ENCODE data around the gene PTPRZ1. TPM values are rescaled to one million over a fixed set of nuclear protein-coding genes. Genes with fewer than 3 reads are reported as not detected.

Gene PTPRZ1
- total RNA-seq, 1 experiment from 2014 or later = 0.58 TPM

DNA sequence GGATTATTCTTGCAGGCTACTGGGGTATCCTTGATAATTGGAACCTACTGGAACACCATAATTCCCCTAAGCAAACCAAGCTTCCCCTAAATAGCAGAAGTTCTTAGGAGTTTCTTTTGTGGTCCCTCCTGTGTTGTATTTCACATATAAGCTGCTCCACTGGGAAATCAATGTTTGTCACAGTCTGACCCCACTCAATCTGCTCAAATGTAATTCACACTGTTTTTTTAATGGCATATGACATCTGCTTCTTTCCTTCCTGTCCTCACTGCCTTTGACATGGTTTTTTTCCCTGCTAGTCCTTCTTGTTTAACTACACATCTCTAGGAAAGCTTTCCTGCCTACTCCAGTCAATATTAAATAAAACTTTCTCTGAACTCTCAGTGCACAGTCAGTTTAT, 1.8 kb upstream of the PTPRZ1 start:
- peaks cover 72% of the 10 kb centered on the region for H3K27me3 ChIP-seq (replicated peaks; ENCODE audit: insufficient read depth, low read depth, low read length, poor library complexity)
- DNase-seq (ENCODE audit: low spot score) = no peak
- no TSS peak for BruUV-seq (replicated peaks)
- intact Hi-C loops (cut with micrococcal nuclease; ENCODE audit: unreplicated experiment) = loop anchor here (5.0 kb wide), 1 partner anchor 121 kb away; no protein-coding TSS in a partner anchor
- TF ChIP-seq, protein P1, sequence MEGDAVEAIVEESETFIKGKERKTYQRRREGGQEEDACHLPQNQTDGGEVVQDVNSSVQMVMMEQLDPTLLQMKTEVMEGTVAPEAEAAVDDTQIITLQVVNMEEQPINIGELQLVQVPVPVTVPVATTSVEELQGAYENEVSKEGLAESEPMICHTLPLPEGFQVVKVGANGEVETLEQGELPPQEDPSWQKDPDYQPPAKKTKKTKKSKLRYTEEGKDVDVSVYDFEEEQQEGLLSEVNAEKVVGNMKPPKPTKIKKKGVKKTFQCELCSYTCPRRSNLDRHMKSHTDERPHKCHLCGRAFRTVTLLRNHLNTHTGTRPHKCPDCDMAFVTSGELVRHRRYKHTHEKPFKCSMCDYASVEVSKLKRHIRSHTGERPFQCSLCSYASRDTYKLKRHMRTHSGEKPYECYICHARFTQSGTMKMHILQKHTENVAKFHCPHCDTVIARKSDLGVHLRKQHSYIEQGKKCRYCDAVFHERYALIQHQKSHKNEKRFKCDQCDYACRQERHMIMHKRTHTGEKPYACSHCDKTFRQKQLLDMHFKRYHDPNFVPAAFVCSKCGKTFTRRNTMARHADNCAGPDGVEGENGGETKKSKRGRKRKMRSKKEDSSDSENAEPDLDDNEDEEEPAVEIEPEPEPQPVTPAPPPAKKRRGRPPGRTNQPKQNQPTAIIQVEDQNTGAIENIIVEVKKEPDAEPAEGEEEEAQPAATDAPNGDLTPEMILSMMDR (conservative IDR thresholded peaks at IDR 0.05; ENCODE audit: low read depth, low read length) = no peak
- no peak for TF ChIP-seq EZH2 (IDR thresholded peaks at IDR 0.05; ENCODE audit: borderline replicate concordance, low read depth, low read length, poor library complexity, severe bottlenecking)
- H3K4me3 ChIP-seq (ENCODE audit: low read depth, low read length, poor library complexity, severe bottlenecking) = no peak overlapping the region
- no peaks in the 10 kb centered on the region for H3K36me3 ChIP-seq (ENCODE audit: insufficient read depth, low read length, poor library complexity, severe bottlenecking)
- ChIA-PET CTCF (no interaction called here), POLR2A (ENCODE audit: low non-redundant PET) (no interaction called here)
- no peak overlapping the region for H3K27ac ChIP-seq (ENCODE audit: low read depth, low read length, poor library complexity, severe bottlenecking)
- no peaks in the 10 kb centered on the region for H3K4me1 ChIP-seq (ENCODE audit: insufficient read depth, low read length, poor library complexity, severe bottlenecking)
- no peaks in the 10 kb centered on the region for H3K9me3 ChIP-seq (ENCODE audit: low read depth, low read length, poor library complexity, severe bottlenecking)

DNA sequence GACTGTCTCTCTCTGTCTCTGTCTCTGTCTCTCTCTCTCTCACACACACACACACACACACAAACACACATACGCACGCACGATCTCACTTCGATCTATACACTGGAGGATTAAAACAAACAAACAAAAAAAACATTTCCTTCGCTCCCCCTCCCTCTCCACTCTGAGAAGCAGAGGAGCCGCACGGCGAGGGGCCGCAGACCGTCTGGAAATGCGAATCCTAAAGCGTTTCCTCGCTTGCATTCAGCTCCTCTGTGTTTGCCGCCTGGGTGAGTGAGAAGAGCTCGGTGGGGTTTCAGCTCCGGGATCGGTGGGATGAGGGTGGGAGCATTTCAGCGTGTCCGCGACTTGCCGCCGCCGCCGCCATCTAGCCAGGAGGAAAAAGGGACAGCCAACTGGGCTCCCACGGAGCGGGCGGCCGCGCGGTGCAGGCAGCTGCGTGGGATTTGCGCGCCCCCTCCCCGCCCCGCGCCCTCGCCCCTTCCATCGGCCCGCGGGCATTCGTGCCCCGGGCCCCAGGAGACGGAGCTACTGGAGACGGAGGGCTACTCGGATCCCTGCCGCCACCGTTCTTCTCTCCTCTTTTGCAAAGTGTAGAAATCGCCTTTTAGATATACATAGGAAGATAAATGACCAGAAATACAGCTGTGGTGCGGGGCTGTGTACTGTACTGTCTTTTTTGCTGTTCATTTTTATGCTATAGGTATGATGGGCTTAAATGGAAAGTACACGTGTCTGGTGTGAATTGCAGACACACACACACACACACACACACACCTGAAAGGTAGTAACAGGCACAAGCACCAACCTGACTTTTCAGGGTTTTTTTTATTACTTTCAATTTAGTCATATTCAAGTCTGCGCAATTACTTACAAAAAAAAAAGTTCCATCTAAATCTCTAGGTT, 581 bp downstream of the PTPRZ1 start:
- CTCF ChIA-PET = interaction anchor here (1.2 kb wide), 1 partner anchor 121 kb away, joined by 5 read pairs; no protein-coding TSS in a partner anchor
- Histone ChIP-seq H3K4me3 (ENCODE audit: low read depth, low read length, poor library complexity, severe bottlenecking) (peak overlapping the region; percentile 53), H3K27me3 (replicated peaks; ENCODE audit: insufficient read depth, low read depth, low read length, poor library complexity) (peaks cover 93% of the 10 kb centered on the region), H3K36me3 (ENCODE audit: insufficient read depth, low read length, poor library complexity, severe bottlenecking) (no peaks in the 10 kb centered on the region), H3K4me1 (ENCODE audit: insufficient read depth, low read length, poor library complexity, severe bottlenecking) (no peaks in the 10 kb centered on the region), H3K27ac (ENCODE audit: low read depth, low read length, poor library complexity, severe bottlenecking) (no peak overlapping the region), H3K9me3 (ENCODE audit: low read depth, low read length, poor library complexity, severe bottlenecking) (no peaks in the 10 kb centered on the region)
- TF ChIP-seq EZH2 (IDR thresholded peaks at IDR 0.05; ENCODE audit: borderline replicate concordance, low read depth, low read length, poor library complexity, severe bottlenecking) = no peak
- TF ChIP-seq, protein P1 (conservative IDR thresholded peaks at IDR 0.05; ENCODE audit: low read depth, low read length) = no peak
- POLR2A ChIA-PET (ENCODE audit: low non-redundant PET) = no interaction called here
- intact Hi-C loops (cut with micrococcal nuclease; ENCODE audit: unreplicated experiment) = loop anchor here (5.0 kb wide), 1 partner anchor 119 kb away; no protein-coding TSS in a partner anchor
- no TSS peak for BruUV-seq (replicated peaks)
- DNase-seq (ENCODE audit: low spot score) = peak; percentile 41

DNA sequence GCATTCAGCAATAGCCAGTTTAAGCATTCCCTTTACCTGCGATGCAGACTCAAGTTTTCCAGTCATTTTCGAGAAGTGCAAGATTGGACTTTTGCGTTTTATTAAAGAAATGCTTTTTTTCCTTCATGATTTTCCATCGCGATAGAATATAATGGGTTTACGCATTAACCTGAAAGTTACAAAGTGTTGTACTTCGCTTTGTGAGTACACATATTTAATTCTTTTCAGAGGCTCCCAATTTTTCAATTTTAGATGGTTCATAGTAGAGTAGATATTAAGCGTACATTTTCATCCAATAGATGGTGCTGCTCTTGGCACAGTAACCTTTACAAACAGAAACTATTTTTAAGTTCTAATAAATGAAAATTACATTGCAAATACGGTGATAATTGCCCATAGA, 1.3 kb downstream of the PTPRZ1 start:
- no TSS peak for BruUV-seq (replicated peaks)
- ChIA-PET CTCF (interaction anchor here (0.9 to 1.2 kb wide), 2 partner anchors 120 kb away, joined by 3 to 5 read pairs; no protein-coding TSS in a partner anchor), POLR2A (ENCODE audit: low non-redundant PET) (no interaction called here)
- peaks cover 86% of the 10 kb centered on the region for H3K27me3 ChIP-seq (replicated peaks; ENCODE audit: insufficient read depth, low read depth, low read length, poor library complexity)
- H3K36me3 ChIP-seq (ENCODE audit: insufficient read depth, low read length, poor library complexity, severe bottlenecking) = no peaks in the 10 kb centered on the region
- intact Hi-C loops (cut with micrococcal nuclease; ENCODE audit: unreplicated experiment) = loop anchor here (5.0 kb wide), 1 partner anchor 118 kb away; no protein-coding TSS in a partner anchor
- no peaks in the 10 kb centered on the region for H3K9me3 ChIP-seq (ENCODE audit: low read depth, low read length, poor library complexity, severe bottlenecking)
- peak overlapping the region; percentile 53 for H3K4me3 ChIP-seq (ENCODE audit: low read depth, low read length, poor library complexity, severe bottlenecking)
- H3K27ac ChIP-seq (ENCODE audit: low read depth, low read length, poor library complexity, severe bottlenecking) = no peak overlapping the region
- no peak for DNase-seq (ENCODE audit: low spot score)
- H3K4me1 ChIP-seq (ENCODE audit: insufficient read depth, low read length, poor library complexity, severe bottlenecking) = no peaks in the 10 kb centered on the region
- TF ChIP-seq, protein P1 (conservative IDR thresholded peaks at IDR 0.05; ENCODE audit: low read depth, low read length) = peak; percentile 26; the same call in 1 of the 2 replicates
- TF ChIP-seq EZH2 (IDR thresholded peaks at IDR 0.05; ENCODE audit: borderline replicate concordance, low read depth, low read length, poor library complexity, severe bottlenecking) = no peak

All from A673 (cell line).